Activated T-cell treated with anti-CD3 and anti-CD28 coated beads for 48 hours (primary cell): ENCODE measurements around the gene NEK6.

Experiments used
- DNase-seq: peaks from one replicate; pipeline ENCODE4 v3.0.0-alpha.2; 2020; ENCODE audit warnings: low read depth

NEK6 gene

DNA sequence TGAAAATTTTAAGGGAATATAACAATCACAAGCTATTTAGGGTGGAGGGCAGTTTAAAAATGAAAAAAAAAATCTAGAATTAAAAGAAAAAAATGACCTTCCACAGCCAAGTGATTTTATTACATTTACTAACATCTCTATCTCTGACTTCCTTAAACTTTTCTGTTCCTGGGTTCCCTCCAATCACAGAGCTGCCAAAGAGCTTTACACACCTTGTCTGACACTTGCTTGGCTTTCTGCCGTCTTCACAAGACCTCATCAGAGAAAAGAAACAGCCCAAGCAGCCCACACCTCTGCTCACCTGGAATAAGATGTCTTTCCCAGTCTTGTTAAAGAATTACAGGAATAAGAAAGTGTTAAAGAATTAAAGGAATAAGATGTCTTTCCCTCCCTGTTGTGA lies 118.6 kb downstream of the NEK6 start:
- DNase-seq = no peak

DNA sequence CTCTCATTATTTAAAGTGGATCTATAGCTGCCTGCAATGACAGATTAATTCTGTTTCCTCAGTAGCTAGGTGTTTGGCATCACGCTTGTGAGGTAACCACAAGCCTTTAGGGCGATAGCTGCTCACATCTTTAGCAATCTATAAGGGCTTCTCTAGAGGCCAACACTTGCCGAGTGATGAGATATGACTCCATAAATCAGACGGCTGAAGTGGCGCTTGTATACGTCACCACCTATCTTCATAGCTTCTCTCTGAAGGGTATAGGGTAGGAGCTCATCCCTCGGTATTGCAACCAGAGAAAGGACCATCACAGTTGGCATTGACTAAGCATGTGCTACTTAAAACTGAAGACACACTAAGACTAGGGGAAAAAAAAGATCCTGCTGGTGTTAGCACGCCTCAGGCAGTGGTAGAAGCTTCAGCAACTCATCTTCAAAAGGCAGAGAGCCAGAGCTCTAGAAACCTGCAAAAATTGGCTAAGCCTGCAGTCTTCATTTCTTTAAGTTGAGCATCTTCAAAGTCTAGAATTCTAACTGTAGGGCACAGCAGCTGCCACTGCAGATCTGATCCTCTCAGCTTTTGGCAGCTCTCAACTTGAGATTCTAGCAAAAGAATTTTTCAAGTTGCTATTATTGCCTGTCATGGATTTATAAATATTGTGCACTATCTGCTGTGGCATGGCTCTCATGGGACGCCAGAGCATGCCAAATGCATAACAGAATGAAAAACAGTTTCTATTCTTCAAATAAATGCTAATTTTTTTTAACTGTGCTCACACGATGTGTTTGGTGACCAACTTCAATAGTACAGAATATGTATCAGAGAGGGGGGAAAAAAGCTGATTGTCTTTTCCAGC lies 120.0 kb downstream of the NEK6 start:
- no peak for DNase-seq

DNA sequence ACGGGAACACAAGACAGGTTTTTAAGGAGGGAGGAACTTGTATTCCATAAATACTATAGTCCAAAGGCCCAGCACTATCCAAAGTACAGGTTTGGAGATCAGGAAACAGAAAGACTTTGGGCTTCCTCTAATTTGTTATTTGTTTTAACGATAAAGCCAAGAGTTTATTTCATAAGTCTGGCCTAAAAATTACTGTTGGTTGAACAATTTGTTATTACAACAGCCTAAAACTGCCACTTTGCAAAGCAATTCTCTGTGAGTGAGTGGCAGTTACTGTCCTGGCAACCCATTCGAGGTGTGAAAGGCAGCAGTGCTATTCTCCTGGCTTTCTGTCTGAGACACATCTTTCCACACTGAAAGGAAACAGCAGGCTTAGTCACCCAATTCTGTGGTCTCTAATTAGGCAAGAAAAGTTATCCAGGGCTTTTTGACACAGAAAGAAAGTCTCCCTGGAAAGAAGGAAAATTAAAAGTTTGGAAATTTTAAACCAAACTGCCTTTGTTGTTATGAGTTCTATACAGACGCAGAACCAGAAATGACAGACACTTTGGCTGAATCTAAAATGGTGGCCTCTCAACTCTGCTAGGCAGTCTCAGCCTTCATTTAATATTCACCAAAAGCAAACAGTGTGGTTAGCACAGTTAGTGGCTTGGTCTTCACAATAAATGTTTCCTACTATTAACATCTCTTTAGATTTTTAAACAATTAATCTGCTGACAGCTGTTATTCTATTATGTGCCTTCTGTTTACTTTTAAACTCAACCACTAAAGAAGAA lies 123.6 kb downstream of the NEK6 start:
- DNase-seq = no peak

DNA sequence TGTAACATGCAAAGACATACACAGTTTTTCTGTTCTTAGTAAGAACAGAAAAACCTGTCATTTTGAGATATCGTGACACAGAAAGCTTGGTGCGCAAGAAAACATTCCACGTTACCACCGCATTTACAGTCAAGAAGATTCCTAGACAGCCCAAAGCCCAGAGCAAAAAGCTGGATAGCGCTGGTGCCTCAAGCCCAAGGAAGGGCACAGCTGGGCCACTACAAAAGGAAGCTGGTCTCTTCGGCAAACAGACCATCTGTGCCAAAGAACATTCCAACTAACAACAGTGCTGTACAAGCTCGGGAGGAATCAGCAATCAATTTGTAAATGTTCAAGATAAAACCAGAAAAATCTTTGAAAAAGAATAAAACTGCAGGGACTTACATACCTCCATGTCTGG lies 126.5 kb downstream of the NEK6 start:
- no peak for DNase-seq

DNA sequence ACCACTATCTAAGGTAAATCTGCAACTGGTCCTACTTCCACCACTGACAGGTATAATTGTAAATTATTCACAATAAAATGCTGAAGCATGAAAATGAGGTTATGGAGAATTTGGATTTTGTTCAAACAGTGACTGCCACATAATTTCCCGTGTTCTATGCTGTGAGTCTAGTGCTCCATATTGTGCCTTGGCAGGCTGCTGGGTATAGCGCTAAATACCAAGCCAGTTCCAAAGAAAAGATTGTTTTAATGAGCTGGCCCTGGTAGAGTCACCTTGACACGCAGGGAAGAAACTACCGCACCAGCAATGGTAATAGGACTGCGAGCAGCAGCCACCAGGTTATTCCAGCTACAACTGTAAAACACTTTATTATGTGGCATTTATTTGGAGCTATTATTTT lies 127.1 kb downstream of the NEK6 start:
- no peak for DNase-seq

DNA sequence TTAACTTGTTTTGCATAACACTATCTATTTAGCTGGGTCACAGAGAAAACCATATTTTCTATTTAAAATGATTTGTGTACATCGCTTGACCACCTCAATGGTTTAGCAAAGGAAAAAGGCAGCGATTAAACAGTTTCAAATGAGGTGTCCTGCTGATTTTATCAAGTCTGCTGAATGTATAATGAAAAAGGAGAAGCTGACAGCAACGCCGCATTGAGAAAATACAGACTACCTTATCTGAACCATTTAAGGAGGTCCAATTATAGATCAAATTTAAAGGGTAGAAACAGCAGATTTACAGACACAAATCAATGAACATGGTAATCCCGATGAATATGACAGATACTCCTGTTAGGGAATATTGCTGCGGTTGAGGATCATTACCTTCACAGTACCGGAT lies 127.9 kb downstream of the NEK6 start:
- DNase-seq = no peak

DNA sequence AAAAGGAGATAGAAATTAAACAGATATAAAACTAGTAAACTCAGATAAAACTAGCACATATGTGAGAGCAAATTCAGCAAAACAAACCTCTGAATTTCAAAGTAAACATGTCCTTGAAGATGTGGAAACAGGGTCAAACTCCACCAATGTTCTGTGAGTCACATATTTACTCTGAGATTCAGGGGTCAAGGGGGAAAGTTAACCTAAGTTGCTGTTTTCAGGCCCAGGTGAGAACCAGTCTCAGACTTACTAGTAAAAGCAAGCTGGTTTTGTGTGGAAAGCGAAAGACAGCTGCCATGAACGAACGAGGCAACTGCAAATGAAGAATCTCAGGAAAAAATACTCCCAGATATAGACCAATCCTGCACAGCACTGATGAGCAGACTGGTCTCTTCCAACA lies 128.5 kb downstream of the NEK6 start:
- DNase-seq = no peak

DNA sequence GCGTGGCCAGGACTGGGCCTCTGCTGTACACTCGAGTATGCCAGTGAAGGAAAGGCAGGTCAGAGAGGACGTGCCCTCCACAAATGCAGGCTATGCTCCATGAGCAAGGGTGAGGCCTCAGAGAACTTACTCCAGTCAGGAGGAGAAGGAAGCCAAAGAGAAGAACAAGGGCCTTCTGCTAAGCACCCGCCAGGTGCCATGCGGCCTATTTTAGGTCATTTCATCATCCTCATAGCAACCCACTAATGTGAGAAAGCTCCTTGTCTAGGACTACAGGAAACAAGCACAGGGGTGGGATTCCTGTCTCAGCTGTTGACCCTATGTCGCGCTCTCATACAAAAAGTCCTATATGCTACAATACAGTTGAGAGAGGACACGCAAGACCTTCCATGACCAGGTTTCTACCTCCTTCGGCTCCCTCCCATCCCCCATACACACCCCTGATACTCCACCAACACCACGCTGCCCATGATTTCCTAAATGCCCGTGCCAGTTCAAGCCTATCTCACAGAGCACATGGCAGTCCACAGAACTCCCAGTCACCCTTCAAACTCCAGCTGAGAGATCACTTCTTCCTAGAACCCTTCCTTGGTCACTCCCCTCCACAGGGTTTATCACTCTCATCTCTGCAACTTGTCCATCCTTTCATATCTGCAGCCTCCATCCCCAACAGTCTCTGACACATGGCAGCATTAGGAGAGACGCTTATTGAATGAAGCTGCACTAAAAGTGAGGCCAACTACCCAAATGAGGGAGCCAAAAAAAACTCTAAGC lies 130.7 kb downstream of the NEK6 start:
- DNase-seq = no peak

DNA sequence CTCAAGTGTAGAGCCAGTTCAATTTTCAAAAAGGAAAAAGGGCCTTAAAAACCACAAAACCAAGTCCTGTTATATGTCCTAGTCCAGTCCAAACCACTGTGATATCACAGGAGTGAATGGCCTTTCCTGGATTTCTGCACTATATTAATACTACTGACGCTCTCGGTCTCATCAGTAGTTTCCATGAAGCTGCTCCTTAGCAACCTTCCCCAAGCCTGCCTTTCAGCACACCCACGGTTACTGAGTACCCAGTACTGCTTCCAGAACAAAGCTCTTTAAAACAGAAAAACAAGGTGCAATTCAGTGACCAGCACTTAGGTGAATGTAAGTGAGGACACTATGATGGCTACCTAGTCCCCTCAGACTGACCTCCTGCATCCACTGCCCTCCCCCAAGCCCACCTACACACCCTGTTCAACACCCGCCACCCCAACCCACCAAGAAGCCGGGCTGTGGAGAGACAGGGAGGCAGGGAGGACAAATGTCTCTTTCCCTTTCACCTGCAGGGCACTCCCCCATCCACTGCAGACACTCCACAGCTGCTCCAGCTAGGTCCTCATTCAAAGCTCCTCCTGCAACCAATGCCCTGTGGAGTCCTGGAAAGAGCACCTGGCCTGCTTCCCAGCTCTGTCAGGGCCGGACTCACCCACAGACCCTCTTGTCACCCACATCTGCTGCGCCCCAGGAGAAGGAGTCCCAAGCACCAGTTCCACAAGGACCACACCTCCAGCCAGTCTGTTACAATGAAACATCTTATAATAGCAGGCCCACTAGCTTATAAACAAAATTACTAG lies 131.6 kb downstream of the NEK6 start:
- no peak for DNase-seq

DNA sequence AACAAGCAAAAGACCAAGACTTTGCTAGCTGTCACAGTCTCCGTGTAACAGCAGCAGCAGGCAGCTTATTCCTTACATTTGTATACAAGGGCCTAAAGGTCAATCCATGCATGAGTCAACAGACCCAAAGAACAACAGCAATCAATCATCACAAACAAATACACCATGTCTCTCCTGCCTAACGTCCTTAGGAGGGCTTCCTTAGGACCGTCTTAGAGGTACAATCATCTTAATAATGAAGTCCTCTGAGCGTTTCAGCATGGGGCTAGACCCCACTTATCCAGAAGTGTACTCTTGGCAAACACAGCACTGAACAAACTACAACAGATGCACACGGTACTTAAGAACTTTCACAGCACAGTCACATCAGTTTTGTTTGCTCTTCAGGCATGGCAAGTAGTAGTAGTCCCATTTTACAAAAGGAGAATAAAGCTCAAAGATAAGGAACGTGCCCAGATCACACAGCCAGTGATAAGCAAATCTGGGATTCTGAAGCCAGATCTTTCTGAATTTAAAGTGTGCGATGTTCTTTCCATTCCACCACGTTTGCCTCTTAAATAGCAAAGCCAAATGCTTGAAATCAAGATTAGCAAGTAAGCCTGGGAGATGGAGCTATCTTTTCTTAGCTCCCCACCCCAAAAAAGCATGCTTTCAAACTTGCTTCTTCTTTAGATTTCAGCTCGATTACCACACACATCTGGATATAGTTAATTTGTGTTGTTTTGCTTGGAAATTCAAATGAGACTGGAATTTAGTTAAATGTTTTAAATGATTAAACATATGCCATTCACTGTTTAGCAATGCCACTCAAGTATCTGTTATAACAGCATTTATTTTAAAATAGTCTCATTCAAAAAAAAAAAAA lies 133.3 kb downstream of the NEK6 start:
- no peak for DNase-seq

DNA sequence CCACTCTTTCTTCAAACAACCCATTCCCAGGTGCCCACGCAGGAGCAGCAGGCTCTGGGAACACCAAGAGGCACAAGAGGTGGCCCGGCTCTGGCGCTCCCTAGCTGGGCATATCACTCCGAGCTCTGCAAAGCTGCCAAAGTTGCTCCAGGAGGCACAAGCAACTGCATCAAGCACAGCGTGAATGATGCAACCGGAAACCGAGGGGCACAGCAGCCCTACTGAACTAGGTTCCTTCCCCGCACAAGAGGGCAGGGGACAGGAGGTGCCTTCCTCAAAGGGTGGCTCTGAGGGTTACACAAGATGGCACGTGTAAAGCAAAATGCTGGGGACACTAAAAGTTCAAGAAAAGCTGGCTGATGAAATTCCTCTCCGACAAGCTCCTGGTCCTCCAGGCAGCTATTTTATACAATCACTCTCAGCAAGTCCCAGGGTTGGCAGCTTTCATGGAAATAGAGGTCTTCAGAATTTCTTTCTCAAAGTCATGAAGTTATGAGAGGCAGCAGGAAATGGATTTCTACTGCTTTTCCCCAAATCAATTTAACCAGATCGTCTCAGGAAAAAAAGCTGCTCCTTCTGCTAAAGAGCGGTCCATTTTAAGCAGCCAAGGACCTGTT lies 134.6 kb downstream of the NEK6 start:
- no peak for DNase-seq

DNA sequence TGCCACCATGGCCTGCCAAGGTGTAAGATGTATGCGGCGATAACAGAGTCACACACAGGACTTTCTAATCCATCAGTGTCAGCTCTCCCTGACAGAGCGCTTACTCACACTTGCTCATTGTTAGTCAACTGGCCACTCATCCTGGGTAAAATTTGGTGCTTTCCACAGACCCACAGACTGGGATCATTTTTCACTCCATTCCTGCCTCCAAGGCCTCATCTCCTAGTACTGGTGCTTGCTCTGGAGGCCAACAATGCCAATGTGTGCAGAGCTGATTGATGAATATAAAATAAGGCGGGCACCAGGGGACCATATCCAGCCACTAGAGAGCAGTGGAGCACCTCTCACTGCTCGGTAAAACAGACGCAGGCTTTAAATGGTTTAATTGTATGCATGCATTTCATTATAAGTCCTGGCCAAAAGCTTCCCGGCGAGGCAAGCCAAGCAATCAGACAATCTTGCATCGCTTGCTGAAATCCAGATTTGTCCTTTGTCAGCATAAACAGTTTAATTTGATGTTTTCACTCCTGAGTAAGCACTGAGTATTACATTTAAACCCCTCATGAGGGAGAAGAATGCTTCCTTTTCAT lies 135.2 kb downstream of the NEK6 start:
- DNase-seq = no peak

DNA sequence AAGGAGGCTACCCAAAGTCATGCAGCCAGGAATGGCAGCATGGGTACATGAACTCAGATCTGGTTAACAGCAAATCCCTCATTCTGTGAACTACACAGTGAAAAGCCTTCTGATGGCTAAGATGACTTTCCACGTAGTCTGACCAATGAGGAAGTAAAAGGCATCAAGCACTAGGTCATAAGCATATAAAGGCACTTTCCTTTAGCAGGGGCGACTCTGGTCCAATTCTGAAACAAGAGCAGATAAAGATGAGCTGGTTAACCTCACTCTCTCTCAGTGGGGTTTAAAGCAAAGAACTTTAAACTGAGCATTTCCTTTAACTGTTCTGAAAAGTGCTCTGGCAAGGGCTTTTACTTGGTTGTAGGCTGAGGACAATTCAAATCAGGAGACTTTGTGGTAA lies 136.4 kb downstream of the NEK6 start:
- DNase-seq = no peak

DNA sequence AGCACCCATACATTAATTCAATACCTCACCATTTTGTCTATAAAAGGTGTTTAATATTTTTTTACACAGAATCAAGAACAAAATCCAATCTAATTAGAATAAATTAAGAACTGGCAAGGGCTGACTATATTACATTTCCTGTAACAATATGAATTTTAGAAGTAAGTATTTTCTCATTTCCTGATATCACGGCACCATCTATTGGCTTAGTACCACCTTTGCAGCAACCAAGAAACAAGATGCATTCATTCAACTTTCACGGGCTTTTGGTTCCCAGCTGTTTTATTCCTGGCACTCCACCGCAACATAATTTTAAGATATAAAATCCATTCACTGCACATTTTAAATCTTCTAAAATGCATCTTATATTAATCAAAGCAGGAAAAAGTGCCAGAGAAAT lies 136.8 kb downstream of the NEK6 start:
- no peak for DNase-seq

DNA sequence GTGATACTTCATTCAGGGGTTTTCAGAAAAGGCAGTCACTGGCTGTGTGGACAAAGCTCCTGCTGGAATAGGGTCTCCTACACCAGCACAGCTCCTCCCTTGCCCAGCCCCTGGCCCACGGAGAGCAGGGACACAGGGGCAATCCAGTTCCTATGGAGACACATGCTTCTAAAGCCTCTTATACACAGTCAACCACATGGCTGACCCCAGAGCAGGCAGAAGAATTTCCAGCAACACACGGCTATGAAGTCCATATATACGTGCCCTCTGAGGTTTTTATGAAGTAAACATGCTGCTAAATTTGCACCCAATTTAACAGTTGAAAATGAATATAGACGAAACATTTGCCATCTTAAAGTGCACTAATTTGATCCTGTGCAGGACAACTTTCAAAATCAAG lies 138.1 kb downstream of the NEK6 start:
- DNase-seq = no peak

DNA sequence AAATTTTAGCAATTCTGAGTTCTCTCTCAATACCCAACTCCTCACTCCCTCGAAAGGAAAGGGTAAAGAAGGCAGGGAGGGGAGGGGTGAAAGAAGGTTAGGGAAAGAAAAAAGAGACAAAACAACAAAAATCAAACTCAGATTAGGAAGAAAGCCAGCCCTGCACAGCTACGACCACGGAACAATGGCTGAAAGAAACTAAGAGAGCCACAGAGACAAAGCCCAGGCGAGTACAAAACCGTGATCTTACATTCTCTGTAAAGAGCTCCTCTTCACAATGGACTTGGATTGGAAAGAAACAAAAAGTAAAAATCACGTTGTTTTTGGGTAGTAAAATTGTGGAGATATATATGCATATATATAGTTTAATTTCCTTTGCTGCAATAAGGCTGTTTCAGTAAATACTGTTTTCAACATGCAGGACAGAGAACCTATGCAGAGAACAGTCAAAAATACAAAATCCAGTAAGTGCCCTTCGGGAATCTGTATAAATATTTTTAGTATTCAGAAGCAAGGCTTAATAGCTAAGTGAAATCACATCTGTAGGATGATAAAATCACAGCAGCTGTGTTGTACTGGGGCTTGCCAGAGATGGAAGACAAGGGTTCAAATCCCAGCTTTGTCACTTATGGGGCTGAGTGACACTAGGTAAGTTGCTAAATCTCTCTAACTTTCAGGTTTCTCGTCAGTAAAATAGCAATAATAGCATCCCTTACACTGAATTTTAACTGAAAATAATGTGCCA lies 140.6 kb downstream of the NEK6 start:
- DNase-seq = no peak

DNA sequence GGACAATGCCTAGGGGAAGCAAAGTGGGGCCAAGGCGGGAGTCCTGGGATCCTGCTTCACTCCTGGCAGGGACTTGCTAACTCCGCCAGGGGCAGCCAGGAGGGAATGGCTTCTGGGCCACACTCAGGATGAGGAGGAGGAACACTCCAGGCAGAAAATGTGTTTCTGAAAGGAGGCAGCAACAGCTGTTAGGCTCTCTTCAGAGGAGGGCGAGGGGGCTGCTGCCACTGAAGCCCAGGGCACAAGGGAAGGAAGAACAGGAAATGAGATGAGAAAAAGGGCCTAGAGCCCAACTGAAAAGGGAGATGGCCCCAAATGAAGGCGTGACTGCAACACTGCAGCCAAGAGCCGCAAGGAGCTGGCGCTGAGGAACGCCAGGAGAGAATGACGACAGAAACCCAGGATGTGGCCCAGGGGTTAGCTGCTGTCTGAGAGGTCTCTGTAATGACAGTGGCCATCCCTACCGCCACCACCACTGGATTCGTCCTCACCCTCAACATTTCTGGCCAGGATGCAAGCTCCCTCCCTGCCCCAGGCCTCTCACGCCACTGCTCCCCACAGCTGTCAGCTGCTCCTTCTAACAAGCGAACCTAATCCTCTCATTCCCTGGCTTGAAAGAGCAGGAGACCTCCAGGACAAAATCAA lies 141.7 kb downstream of the NEK6 start:
- DNase-seq = no peak

DNA sequence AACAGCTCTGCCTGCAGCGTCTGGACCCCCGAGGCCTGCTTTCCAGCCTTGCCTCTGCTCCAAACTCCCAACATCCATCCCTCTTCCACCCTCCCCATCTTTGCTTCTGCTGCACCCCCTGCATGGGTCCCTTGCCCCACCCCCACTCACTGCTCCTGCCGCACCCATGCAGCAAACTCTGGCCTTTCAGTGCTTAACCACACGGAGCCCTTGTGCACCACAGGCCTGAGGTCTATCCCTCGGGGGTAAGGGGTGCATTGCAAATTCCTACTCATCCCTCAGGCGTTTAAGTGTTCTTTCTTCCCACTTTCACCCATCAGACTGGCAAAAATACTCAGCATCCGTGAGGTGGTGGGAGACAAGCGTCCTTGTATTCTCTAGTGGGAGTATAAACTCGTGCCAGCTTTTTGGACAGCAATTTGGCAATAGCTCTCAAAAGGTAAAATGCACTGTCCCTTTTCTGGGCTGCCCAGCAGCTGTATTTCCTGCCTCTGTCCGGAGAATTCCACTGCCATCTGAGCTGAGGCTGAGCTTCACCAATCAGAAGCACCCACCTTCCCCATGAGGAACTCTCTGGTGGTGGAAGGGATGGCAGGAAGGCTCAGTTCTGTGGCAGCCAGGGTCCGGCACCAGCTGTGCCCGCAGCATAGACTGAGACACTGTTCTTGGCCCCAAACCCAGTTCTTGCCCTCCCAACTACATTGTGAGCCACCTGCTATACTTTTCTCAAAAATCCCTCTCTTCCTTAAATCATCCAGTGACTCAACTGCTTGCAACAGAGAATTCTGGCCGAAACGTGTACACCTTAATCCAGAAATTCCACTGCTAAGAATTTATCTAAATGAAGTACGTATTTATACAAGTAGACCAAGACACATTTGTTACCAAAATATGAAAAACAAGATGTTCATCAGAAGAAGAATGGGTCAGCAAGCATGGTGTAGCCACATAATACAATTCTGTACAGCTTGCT lies 142.5 kb downstream of the NEK6 start:
- no peak for DNase-seq
